Measurements from ENCODE around the gene AUTS2.

Gene AUTS2

DNA sequence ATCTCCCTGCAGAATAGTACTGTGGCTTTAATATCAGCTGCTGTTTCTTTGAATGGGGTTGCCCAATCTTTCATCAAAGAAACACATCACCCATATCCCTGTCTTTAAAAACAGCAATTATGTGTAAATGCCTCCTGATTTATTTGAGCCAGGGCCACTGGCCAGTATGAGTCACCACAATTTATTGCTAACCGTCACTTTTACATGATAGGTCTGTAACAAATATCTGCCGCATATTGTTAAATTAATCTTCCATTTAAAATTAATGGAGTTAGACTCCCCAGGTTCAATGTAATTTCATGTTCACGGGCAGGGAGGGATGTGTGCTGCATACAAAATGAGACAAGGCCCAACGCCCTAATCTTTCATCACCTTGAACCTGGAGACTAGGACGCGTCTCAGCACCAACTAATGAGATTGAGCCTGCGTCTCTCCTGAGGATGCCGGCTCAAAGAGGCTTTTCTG lies 673.4 kb downstream of the AUTS2 start (continued):
- TF ChIP-seq, protein P1, sequence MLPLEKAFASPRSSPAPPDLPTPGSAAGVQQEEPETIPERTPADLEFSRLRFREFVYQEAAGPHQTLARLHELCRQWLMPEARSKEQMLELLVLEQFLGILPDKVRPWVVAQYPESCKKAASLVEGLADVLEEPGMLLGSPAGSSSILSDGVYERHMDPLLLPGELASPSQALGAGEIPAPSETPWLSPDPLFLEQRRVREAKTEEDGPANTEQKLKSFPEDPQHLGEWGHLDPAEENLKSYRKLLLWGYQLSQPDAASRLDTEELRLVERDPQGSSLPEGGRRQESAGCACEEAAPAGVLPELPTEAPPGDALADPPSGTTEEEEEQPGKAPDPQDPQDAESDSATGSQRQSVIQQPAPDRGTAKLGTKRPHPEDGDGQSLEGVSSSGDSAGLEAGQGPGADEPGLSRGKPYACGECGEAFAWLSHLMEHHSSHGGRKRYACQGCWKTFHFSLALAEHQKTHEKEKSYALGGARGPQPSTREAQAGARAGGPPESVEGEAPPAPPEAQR (tag by site-specific recombination; IDR thresholded peaks at IDR 0.05), result no peak
- no peak for TF ChIP-seq ZNF426 (tag by site-specific recombination; IDR thresholded peaks at IDR 0.05)
- TF ChIP-seq ZFP69B (tag by site-specific recombination; IDR thresholded peaks at IDR 0.05), result no peak
- TF ChIP-seq ZNF707 (tag by site-specific recombination; IDR thresholded peaks at IDR 0.05), result no peak
- TF ChIP-seq SCRT2 (tag by site-specific recombination; IDR thresholded peaks at IDR 0.05), result no peak
- no peak for TF ChIP-seq MEIS1 (CRISPR knock-in tag; IDR thresholded peaks at IDR 0.05; ENCODE audit: borderline replicate concordance)
- no peak for TF ChIP-seq ZFP41 (tag by site-specific recombination; IDR thresholded peaks at IDR 0.05; ENCODE audit: borderline replicate concordance)
- TF ChIP-seq ZNF670 (tag by site-specific recombination; IDR thresholded peaks at IDR 0.05; ENCODE audit: low read depth), result no peak
- TF ChIP-seq ZNF114 (tag by site-specific recombination; IDR thresholded peaks at IDR 0.05), result no peak
- TF ChIP-seq SP7 (tag by site-specific recombination; IDR thresholded peaks at IDR 0.05), result peak; percentile 98
- TF ChIP-seq, protein P2, sequence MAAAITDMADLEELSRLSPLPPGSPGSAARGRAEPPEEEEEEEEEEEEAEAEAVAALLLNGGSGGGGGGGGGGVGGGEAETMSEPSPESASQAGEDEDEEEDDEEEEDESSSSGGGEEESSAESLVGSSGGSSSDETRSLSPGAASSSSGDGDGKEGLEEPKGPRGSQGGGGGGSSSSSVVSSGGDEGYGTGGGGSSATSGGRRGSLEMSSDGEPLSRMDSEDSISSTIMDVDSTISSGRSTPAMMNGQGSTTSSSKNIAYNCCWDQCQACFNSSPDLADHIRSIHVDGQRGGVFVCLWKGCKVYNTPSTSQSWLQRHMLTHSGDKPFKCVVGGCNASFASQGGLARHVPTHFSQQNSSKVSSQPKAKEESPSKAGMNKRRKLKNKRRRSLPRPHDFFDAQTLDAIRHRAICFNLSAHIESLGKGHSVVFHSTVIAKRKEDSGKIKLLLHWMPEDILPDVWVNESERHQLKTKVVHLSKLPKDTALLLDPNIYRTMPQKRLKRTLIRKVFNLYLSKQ (tag by site-specific recombination; IDR thresholded peaks at IDR 0.05; ENCODE audit: borderline replicate concordance), result no peak
- no peak for TF ChIP-seq EGR2 (tag by site-specific recombination; IDR thresholded peaks at IDR 0.05; ENCODE audit: low read depth)
- TF ChIP-seq, protein P3, sequence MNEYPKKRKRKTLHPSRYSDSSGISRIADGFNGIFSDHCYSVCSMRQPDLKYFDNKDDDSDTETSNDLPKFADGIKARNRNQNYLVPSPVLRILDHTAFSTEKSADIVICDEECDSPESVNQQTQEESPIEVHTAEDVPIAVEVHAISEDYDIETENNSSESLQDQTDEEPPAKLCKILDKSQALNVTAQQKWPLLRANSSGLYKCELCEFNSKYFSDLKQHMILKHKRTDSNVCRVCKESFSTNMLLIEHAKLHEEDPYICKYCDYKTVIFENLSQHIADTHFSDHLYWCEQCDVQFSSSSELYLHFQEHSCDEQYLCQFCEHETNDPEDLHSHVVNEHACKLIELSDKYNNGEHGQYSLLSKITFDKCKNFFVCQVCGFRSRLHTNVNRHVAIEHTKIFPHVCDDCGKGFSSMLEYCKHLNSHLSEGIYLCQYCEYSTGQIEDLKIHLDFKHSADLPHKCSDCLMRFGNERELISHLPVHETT (tag by site-specific recombination; IDR thresholded peaks at IDR 0.05), result no peak
- TF ChIP-seq, protein P4, sequence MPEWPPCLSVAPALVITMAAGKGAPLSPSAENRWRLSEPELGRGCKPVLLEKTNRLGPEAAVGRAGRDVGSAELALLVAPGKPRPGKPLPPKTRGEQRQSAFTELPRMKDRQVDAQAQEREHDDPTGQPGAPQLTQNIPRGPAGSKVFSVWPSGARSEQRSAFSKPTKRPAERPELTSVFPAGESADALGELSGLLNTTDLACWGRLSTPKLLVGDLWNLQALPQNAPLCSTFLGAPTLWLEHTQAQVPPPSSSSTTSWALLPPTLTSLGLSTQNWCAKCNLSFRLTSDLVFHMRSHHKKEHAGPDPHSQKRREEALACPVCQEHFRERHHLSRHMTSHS (tag by site-specific recombination; IDR thresholded peaks at IDR 0.05), result no peak
- TF ChIP-seq, protein P5, sequence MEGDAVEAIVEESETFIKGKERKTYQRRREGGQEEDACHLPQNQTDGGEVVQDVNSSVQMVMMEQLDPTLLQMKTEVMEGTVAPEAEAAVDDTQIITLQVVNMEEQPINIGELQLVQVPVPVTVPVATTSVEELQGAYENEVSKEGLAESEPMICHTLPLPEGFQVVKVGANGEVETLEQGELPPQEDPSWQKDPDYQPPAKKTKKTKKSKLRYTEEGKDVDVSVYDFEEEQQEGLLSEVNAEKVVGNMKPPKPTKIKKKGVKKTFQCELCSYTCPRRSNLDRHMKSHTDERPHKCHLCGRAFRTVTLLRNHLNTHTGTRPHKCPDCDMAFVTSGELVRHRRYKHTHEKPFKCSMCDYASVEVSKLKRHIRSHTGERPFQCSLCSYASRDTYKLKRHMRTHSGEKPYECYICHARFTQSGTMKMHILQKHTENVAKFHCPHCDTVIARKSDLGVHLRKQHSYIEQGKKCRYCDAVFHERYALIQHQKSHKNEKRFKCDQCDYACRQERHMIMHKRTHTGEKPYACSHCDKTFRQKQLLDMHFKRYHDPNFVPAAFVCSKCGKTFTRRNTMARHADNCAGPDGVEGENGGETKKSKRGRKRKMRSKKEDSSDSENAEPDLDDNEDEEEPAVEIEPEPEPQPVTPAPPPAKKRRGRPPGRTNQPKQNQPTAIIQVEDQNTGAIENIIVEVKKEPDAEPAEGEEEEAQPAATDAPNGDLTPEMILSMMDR (tag by site-specific recombination; IDR thresholded peaks at IDR 0.05), result no peak
- peak; percentile 51; the same call in 1 of the 2 replicates for TF ChIP-seq KLF16 (tag by site-specific recombination; IDR thresholded peaks at IDR 0.05)
- peak; percentile 66 for TF ChIP-seq ZEB2 (tag by site-specific recombination; IDR thresholded peaks at IDR 0.05)
- no peak for TF ChIP-seq ZNF223 (tag by site-specific recombination; IDR thresholded peaks at IDR 0.05)
- no peak for TF ChIP-seq ZNF677 (tag by site-specific recombination; IDR thresholded peaks at IDR 0.05)
- TF ChIP-seq, protein P6, sequence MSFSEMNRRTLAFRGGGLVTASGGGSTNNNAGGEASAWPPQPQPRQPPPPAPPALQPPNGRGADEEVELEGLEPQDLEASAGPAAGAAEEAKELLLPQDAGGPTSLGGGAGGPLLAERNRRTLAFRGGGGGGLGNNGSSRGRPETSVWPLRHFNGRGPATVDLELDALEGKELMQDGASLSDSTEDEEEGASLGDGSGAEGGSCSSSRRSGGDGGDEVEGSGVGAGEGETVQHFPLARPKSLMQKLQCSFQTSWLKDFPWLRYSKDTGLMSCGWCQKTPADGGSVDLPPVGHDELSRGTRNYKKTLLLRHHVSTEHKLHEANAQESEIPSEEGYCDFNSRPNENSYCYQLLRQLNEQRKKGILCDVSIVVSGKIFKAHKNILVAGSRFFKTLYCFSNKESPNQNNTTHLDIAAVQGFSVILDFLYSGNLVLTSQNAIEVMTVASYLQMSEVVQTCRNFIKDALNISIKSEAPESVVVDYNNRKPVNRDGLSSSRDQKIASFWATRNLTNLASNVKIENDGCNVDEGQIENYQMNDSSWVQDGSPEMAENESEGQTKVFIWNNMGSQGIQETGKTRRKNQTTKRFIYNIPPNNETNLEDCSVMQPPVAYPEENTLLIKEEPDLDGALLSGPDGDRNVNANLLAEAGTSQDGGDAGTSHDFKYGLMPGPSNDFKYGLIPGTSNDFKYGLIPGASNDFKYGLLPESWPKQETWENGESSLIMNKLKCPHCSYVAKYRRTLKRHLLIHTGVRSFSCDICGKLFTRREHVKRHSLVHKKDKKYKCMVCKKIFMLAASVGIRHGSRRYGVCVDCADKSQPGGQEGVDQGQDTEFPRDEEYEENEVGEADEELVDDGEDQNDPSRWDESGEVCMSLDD (tag by site-specific recombination; IDR thresholded peaks at IDR 0.05), result no peak
- no peak for TF ChIP-seq YY2 (tag by site-specific recombination; IDR thresholded peaks at IDR 0.05)
- TF ChIP-seq, protein P7, sequence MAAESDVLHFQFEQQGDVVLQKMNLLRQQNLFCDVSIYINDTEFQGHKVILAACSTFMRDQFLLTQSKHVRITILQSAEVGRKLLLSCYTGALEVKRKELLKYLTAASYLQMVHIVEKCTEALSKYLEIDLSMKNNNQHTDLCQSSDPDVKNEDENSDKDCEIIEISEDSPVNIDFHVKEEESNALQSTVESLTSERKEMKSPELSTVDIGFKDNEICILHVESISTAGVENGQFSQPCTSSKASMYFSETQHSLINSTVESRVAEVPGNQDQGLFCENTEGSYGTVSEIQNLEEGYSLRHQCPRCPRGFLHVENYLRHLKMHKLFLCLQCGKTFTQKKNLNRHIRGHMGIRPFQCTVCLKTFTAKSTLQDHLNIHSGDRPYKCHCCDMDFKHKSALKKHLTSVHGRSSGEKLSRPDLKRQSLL (tag by site-specific recombination; IDR thresholded peaks at IDR 0.05), result no peak
- no peak for TF ChIP-seq ZNF560 (tag by site-specific recombination; IDR thresholded peaks at IDR 0.05; ENCODE audit: borderline replicate concordance)
- TF ChIP-seq, protein P8, sequence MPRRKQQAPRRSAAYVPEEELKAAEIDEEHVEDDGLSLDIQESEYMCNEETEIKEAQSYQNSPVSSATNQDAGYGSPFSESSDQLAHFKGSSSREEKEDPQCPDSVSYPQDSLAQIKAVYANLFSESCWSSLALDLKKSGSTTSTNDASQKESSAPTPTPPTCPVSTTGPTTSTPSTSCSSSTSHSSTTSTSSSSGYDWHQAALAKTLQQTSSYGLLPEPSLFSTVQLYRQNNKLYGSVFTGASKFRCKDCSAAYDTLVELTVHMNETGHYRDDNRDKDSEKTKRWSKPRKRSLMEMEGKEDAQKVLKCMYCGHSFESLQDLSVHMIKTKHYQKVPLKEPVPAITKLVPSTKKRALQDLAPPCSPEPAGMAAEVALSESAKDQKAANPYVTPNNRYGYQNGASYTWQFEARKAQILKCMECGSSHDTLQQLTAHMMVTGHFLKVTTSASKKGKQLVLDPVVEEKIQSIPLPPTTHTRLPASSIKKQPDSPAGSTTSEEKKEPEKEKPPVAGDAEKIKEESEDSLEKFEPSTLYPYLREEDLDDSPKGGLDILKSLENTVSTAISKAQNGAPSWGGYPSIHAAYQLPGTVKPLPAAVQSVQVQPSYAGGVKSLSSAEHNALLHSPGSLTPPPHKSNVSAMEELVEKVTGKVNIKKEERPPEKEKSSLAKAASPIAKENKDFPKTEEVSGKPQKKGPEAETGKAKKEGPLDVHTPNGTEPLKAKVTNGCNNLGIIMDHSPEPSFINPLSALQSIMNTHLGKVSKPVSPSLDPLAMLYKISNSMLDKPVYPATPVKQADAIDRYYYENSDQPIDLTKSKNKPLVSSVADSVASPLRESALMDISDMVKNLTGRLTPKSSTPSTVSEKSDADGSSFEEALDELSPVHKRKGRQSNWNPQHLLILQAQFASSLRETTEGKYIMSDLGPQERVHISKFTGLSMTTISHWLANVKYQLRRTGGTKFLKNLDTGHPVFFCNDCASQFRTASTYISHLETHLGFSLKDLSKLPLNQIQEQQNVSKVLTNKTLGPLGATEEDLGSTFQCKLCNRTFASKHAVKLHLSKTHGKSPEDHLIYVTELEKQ (tag by site-specific recombination; IDR thresholded peaks at IDR 0.05; ENCODE audit: borderline replicate concordance), result peak; percentile 44; the same call in 1 of the 2 replicates
